Uterus (tissue), 2 donors: ENCODE measurements around the gene OS9.

Source experiments
- CTCF ChIP-seq, 4 experiments: fragments of 200-600 bp in 2 of 4; fragments of 450-650 bp in 2 of 4; sonication (generic) in 2 of 4; IDR thresholded peaks; one replicate each; pipeline ENCODE4 v1.5.1; 2016 to 2019; ENCODE audit warnings: antibody characterized with exemption in 4 of 4, mild to moderate bottlenecking in 2 of 4, moderate library complexity in 1 of 4
- POLR2A ChIP-seq, 2 donors: fragments of 450-650 bp; IDR thresholded peaks; one replicate each; pipeline ENCODE4 v1.6.1; 2016; ENCODE audit warnings: antibody characterized with exemption in 2 of 2, mild to moderate bottlenecking in 1 of 2, moderate library complexity in 1 of 2

- TF ChIP-seq CTCF (IDR thresholded peaks at IDR 0.05) (no peak), POLR2A (IDR thresholded peaks at IDR 0.05) (no peak)
These were observed 72.8 kb downstream of the OS9 start, which contains the start of gene CYP27B1 for GRCh38 chr12:57766464-57767304.
